HG02678 (cell line): ENCODE data around the gene PRKCE.

ENCODE experiments used
- ATAC-seq: cut with Tn5 transposase; IDR thresholded peaks from one replicate; pipeline ENCODE4 v1.9.1; 2021; ENCODE audit warnings: mild to moderate bottlenecking, moderate library complexity; ENCODE audit not compliant: unreplicated experiment

The PRKCE gene

DNA sequence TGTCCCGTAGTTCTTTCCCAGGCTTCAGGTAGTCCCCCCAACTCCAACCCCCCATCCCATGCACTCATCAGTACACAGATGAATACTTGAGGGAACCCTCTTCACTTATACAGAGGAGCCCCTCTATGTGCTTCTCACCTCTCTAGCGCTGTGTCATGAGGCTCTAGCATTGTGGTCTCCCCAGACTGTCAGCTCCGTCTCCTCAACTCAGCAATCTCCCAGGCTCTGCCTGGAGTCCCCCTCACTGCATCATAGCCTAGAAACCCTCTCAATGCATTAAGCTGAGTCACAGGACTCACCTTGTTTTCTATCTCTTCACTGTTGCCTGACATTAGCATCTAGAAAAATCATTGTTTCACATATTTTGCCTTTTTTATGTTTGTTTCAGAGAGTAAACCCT, 20.2 kb upstream of the PRKCE start:
- ATAC-seq = no peak

DNA sequence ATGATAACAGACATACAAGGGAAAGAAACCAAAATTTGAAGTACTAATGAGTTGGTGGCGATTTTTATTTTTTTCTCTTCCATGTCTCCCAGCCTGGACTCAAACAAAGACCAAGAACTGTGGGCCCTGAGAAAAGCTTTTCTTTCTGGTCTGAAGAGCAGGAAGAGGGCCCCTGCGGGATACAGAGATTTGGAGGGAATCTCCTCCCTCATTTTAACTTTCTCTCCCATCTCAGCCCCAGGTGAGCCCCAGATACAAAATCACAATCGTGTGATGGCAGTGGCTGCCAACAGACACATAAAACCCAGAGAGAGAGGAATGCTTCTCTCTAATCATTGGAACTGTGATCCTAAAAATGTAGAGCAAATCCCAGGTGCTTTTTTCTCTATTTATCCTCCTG, 19.5 kb upstream of the PRKCE start:
- no peak for ATAC-seq

DNA sequence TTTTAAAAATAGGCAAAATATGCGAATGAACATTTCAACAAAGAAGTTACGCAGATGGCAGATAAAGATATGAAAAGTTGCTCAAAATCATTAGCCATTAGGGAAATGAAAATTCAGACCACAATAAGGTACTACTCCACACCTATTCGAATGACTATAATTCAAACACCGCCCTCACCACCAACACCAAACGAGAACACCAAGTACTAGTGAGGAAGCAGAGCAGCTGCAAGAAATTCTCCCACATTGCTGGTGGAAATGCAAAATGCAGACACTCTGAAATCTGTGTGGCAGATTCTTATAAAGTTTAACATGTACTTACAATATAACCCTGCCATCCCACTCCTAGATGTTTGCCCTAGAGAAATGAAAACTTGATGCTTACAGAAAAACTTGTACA, 17.3 kb upstream of the PRKCE start:
- ATAC-seq = no peak

DNA sequence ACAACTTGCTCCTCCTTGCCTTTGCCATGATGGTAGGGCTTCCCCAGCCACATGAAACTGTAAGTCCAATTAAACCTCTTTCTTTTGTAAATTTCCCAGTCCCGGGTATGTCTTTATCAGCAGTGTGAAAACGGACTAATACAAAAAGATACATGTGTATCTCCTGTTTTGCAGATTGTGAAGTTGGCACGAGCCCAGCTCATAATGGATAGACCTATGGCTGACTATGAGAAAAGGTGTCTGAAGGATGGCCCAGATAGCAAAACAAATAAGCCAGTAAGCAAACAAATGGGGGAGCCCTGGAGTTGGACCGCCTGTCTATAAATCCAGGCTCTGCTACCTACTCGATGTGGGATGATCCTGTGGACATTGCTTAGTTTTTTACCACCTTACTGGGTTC, 15.5 kb upstream of the PRKCE start:
- no peak for ATAC-seq

DNA sequence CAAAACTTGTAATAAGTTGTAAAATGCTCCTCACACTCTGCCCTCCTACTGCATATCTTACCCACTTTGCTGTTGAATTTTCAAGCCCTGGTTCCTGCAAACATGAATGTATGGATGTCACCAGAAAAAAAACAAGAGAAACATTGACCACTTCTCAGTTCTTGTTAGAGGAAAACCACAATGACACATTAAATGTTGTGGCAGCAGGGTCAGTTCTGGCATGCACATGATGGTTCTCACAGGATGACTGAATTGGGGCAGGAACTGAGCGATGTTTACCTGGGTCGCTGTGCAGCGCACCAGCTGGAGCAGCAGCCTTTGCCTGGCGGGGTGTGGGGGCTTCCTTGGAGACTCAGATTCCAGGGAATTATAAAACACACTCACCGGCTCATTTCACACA, 14.0 kb upstream of the PRKCE start:
- ATAC-seq = no peak

DNA sequence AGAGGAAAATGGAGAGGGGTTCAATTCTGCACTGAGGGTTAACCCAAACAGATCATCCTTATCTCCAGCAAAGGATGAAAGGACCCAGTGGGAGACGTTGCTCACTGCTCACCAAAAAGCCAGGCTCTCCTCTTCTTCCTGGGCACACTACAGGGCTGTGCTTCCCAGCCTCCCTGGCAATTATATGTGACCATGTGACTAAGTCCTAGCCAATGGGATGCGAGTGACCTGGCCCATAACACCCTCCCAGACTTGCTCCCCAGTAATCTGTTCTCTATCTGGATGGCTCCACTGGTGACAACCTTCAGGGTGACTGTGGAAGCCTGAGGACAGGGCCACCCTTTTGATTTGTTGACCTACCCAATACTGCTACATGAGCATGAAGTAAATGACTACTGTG, 10.9 kb upstream of the PRKCE start:
- no peak for ATAC-seq

DNA sequence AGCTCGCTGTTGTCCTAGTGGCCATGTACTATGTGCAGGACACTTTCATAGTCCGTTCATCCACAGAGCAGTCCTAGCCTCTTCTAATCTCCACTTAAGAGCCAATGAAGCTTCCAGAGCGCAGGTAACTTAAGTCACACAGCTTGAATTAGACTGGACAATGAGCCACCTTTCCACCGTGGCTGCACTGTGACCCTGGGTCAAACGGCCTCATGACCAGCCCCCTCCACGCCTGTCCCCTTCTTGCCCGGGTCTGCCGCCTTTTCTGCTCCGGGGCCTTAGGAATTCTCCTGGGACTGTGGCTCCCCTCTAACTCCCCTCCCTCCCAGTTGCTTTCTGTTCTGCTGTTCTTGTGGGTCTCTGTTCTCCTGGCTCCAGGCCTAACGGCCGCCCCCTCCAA, 8.4 kb upstream of the PRKCE start:
- ATAC-seq = no peak

DNA sequence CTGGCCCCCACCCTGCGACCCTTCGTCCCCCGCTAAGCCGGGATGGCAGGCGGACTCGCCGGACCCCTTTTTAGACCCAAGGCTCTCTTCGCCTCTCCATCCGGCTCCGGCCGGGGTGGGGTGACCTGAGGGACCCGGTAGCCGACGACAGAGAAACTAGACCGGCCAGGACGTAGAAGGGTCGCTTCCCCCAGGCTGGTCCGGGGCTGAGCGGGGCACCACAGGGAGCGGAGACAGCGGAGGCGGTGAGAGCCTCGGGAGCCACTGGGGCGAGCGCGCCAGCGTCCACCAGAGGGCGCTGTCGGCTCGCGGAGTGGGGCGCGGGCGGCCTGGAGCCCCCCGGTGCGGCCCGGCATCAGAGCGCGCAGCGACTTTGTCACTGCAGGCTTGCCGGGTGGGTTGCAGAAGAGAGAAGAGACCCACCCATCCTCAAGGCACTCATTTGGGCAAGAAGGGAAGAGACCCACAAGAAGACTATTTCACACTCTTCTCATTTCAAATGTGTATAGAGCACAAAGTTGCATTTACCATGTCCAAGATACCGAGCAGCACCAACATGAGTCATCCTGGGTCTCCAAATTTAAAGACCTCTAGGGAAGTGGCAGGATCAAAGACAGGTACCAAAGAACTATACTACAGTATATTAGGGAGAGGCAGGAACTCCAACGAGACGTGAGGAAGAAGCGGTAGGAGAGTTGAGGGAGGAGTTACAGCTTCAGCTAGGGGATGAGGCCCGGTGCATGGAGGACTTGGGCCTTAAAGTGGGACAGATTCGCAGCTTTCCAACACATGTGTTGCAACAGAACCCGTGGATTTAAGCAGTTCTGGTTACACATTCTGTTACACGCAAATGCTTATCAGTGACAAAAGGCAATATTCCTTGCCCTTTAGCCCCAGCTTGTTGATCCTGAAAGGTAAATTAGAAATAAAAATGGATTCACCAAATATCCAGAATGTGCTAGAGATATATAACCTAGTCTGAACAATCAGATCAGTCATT, 7.6 kb upstream of the PRKCE start:
- peak; percentile 89 for ATAC-seq

DNA sequence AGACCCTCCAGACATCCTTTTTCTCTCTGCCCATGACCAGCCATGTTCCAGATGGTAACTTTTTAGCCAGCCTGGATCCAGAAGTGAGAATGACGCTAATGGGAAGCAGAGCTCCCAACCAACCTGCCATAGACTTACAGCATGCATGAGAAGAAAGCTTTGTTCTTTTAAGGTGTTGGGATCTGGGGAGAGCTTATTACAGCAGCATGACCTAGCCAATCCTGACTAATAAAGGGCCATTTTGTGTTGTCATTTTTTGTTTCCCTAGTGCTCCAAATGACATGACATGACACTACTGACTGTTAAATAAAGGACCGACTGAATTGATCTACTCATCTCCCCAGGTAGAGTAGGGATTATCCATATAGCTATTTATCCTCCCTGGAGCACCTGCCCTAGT, 5.2 kb upstream of the PRKCE start:
- ATAC-seq = no peak

DNA sequence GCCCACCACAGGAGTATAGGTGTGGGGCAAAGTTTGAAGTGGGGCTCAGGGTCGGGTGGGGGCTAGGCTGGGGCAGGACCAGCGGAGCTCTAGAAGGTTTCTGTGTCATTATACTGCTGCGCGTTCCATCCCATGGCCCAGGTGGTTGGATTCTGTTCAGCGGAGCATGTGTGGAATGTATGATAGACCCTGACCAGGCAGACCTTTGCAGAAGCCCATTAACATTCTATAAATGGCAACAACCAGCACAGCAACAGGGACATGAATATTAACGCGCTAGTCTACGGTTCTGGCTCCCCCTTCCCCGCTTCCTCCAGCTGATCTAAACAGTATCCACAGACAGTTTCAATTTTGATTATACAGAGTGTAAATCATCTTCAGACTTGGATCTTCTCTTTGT, 4.1 kb upstream of the PRKCE start:
- ATAC-seq = no peak

DNA sequence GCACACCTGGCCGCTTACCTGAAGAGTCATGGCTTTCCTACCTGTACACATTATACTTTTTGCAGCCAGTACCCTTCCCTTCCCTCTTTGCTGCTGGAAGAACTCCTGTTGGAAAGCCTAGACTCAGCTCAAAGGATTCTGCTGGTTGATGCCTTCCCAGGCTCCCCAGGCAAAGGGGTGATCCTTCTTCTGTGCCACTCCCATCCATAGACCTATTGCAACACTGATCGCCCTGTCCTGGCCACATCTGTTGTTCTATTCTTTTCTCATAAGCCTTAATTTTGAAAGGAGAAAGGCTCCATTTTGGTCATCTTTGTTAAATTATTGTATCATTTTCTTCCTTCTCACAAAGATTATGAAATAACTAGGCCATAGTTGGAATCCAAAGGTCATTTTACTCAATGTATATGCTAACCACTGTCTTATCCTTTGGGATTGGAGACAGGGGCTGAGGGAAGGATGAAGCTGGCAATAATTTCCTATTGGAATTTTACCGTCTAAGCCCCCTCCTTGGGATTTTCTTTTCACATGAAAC, 3.4 kb upstream of the PRKCE start:
- no peak for ATAC-seq

DNA sequence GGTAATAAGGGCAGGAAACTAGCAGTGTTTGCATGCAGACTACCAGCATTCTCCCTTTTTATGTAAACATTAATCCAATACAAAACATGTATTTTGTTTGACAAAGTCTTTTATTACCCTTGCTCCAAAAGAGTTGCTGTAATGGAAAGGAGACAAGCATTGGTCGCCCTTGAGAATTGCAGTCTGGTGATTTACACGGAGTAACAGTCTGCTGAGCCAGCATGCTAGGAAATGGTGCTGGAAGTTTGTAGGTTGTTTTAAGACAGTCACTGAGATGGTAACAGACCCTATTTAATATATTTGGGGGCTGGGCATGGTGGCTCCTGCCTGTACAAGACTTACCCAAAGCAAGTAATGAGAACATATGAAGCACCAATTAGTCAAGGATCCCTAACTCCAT, 2.8 kb upstream of the PRKCE start:
- no peak for ATAC-seq

DNA sequence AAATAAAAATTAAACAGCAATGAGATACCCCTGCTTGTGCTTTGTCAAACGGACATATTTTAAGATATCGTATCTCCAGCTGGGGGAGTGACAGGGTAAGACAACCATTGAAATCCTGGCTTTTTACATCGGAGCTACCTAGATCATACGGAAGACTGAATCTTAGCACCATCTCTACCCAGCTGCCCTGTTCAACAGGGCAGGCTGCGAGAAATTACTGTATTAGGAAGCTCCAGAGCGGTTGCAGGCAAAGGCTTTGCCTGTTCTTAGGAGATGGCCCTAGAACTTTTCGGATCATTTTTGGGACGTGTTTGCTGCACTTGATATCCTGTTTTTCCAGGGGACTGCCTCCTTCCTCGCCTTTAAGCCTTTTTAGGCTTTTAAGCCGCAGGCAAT, 2.0 kb upstream of the PRKCE start:
- no peak for ATAC-seq

DNA sequence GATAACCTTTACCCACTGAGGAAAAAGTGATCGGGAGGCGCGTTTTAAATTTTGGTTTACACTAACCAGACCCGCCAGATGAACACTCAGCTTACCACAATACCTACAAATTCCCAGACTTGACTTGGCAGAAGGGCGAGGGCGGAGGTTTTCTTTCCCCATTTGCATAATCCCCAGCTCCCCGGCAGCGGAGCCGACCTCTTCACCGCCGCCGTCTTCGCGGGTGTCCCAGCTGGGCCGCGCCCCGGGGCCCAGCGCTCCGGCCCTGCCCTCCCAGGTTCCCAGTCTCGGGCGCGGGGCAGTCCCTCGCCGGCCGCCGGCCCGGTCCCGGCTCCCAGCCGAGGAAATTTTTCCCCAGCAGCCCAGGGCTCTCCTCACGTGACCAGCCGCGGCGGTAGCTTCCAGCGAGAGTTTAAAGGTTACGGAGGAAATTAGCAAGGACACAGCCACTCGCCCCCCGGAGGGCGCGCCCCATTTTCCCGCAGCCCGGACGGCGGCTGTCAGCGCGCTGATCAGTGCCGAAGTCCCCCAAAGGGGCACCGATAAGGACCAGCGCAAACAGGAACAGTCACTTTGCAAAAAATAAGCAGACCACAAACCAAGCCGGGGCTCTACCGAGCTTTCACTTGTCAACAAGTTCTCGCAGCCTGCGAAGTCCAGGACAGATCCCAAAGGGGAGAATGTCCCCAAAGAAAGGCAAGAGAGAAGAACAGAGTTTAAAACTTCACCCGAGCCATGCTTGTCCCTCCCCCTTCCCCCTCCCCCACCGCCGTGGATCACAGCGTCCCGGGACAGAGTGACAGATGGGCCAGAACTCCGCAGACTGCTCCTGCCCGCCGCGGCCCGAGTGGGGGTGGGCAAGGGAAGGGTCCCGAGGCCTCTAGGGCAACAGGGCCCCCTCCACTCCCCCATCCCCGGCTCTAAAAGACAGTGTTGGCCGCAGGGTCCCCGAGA, 1.3 kb upstream of the PRKCE start:
- peak; percentile 32 for ATAC-seq

DNA sequence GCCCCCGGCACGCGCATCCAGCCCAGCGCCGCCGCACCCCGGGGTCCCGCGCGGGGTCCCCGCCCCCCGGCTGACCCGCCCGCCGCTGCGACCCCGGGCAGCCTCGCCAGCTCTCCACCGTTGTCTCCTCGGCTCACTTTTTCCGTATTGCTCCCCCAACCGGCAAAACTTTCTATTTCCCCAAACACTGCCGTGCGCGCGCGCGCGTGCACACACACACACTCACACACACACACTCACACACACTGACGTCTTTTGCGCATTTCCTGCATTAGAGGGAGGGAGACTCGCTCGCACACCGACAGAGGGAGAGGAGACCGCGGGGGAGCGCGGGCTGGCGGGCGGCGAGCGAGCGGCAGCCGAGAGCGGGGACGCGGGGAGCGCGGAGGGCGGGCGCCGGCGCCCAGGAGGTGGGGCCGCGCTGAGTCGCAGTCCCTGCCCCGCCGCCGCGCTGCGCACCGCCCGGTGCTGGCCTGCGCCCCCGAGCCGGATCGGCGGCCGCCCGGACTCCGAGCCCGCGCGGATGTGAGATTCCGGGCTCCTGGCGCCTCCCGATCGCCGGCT, 542 bp upstream of the PRKCE start:
- ATAC-seq = peak; percentile 77

DNA sequence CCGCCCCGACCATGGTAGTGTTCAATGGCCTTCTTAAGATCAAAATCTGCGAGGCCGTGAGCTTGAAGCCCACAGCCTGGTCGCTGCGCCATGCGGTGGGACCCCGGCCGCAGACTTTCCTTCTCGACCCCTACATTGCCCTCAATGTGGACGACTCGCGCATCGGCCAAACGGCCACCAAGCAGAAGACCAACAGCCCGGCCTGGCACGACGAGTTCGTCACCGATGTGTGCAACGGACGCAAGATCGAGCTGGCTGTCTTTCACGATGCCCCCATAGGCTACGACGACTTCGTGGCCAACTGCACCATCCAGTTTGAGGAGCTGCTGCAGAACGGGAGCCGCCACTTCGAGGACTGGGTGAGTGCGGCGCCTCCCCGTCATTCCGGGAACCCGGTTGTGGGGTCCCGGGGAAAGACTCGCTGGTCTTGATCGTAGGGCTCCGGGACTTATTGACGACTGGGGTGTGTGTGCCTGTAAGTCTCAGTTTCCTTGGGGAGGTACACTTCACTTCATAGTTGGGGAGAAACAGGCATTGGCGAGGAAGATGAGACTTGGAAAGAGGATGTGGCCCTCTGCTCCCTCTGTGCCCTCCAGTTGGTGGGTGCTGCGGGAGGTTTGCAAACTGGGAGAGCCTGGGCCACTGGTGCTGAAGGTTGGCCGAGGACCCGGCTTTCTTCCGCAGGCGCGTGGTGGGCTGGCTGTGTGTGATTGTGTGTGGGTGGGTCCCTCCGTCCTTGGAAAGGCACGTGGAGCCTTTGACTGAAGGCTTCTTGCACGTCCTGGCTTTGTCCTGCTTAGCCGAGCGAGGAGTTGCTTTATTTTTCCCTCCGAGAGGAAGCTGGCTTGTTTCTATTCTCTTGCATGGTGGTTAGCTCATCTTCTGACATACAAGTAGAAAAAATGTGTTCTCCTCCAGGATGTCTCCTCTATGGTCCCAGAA, 886 bp downstream of the PRKCE start:
- no peak for ATAC-seq

DNA sequence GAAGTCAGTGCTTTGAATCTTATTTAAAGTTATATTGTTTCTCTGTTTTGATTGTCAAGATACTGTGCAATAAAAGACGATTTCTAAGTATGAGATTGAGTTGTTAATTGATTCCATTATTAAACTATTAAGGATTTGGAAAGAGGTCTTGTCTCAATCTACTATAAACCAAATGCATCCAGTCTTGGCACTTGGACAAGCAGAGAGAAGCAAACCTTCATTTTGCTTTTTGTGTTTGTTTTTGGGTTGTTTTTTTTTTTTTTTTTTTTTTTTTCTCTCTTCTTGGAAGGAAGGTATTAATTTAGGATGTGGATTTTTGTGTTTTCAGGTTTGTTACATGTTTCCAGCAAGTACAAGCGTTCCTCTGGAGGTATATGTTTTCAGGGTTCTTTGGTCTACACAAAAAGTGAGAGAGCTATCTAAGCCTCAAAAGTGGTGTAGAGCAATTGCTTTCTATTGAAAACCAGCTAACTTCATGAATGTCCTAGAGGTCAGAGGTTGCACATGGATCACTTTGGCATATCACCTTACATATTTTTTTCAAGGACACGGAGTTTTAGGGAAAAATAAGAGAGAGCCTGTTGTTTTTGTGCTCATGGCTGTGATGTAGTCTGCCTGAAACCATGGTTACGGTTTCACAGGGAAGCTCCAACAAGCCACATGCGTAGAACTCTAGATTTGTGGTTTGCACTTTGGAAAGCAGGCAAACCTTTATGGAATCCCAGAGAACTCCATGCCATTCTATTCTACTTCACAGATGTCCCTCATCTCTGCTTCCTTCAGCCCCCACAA, 1.8 kb downstream of the PRKCE start:
- no peak for ATAC-seq

DNA sequence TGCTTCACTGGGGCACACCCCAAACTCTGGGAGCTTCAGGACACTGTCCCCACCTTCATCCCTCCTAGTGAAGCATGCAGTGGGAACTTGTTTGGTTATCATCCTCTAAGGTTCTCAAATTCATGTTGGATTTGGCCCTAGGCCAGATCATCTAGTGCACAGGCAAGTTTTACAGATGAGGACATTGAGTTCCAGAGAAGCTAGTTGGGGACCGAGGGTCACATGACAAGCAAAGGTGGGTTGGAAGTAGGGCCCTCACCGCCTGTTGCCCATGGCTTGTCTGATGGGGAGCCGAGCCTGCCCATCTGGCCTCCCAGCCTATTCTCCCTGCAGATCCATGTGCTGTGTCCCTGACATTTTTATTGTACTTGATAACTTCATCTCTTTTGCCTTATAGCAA, 2.8 kb downstream of the PRKCE start:
- no peak for ATAC-seq

DNA sequence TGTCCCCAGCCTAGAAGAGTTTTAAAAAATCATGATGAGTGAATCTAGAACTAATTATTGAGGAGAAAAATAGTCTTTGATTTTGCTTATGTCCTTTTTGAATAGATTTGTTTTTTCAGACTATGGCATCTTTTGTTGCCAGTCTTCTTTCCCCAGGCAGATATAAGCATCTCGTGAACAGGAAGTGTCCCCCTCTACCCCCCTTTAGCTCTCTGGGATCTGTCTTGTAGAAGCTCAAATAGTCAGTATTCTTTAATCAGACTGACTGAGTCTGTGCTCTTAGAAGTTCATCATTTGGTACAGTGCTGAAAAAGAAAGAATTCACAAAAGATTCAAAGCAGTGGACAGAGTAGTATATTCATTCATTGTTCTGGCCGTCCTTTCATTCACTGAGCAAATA, 10.4 kb downstream of the PRKCE start:
- ATAC-seq = no peak
